ENCODE data around the gene CEP128.

The CEP128 gene

GRCh38 chr14:80567905-80568536 lies 373.5 kb downstream of the CEP128 start:
- H3K4me3 ChIP-seq (replicated peaks; ENCODE audit: low read depth, low read length) = no peak overlapping the region
- TF ChIP-seq CTCF (IDR thresholded peaks at IDR 0.05; ENCODE audit: low read length, missing control alignments) = no peak
- no peak for DNase-seq (ENCODE audit: low read depth)

GRCh38 chr14:80565001-80565400 lies 376.5 kb downstream of the CEP128 start:
- TF ChIP-seq CTCF (IDR thresholded peaks at IDR 0.05; ENCODE audit: low read length, missing control alignments) = no peak
- no peak for DNase-seq (ENCODE audit: low read depth)
- H3K4me3 ChIP-seq (replicated peaks; ENCODE audit: low read depth, low read length) = no peak overlapping the region

- no peak for TF ChIP-seq CTCF (IDR thresholded peaks at IDR 0.05; ENCODE audit: low read length, missing control alignments)
- H3K4me3 ChIP-seq (replicated peaks; ENCODE audit: low read depth, low read length) = no peak overlapping the region
- no peak for DNase-seq (ENCODE audit: low read depth)
Observed at GRCh38 chr14:80564051-80564450, 377.5 kb downstream of the CEP128 start.

GRCh38 chr14:80560800-80561657 lies 380.5 kb downstream of the CEP128 start:
- H3K4me3 ChIP-seq (replicated peaks; ENCODE audit: low read depth, low read length) = no peak overlapping the region
- TF ChIP-seq CTCF (IDR thresholded peaks at IDR 0.05; ENCODE audit: low read length, missing control alignments) = no peak
- DNase-seq (ENCODE audit: low read depth) = no peak

- TF ChIP-seq CTCF (IDR thresholded peaks at IDR 0.05; ENCODE audit: low read length, missing control alignments) = no peak
- H3K4me3 ChIP-seq (replicated peaks; ENCODE audit: low read depth, low read length) = no peak overlapping the region
- no peak for DNase-seq (ENCODE audit: low read depth)
Observed at GRCh38 chr14:80554139-80554538, 387.4 kb downstream of the CEP128 start.

- peak; percentile 29 for DNase-seq (ENCODE audit: low read depth)
- TF ChIP-seq CTCF (IDR thresholded peaks at IDR 0.05; ENCODE audit: low read length, missing control alignments) = no peak
- H3K4me3 ChIP-seq (replicated peaks; ENCODE audit: low read depth, low read length) = peak overlapping the region; percentile 1
Observed at GRCh38 chr14:80549141-80549540, 392.4 kb downstream of the CEP128 start.
